GM12801 (cell line): Measurements from ENCODE around the gene LAPTM5.

Experiments
- CTCF ChIP-seq: IDR thresholded peaks from one replicate; pipeline ENCODE4 v1.5.1; 2011; ENCODE audit warnings: control low read depth; ENCODE audit not compliant: insufficient read length; ENCODE audit errors: extremely low read depth

Gene LAPTM5

GRCh38 chr1:30707412-30708360 is 49.9 kb downstream of the LAPTM5 start:
- no peak for TF ChIP-seq CTCF

GRCh38 chr1:30706528-30706927 is 51.0 kb downstream of the LAPTM5 start:
- TF ChIP-seq CTCF, result no peak

GRCh38 chr1:30705698-30706097 is 51.9 kb downstream of the LAPTM5 start:
- TF ChIP-seq CTCF, result no peak

GRCh38 chr1:30704765-30705509 is 52.6 kb downstream of the LAPTM5 start:
- no peak for TF ChIP-seq CTCF

- TF ChIP-seq CTCF, result no peak
Observed at GRCh38 chr1:30704271-30704670, 53.3 kb downstream of the LAPTM5 start.

GRCh38 chr1:30702823-30703222 is 54.8 kb downstream of the LAPTM5 start:
- TF ChIP-seq CTCF, result no peak

GRCh38 chr1:30701258-30701633 is 56.3 kb downstream of the LAPTM5 start:
- no peak for TF ChIP-seq CTCF
